Fibroblast of peridontal ligament (primary cell): ENCODE results near the gene CNTF.

Experiments
- DNase-seq: peaks from one replicate; pipeline ENCODE4 v3.0.0-alpha.2; 2010; ENCODE audit errors: extremely low read depth

Gene CNTF

GRCh38 chr11:58641803-58642581 is 19.5 kb downstream of the CNTF start:
- no peak for DNase-seq

DNA sequence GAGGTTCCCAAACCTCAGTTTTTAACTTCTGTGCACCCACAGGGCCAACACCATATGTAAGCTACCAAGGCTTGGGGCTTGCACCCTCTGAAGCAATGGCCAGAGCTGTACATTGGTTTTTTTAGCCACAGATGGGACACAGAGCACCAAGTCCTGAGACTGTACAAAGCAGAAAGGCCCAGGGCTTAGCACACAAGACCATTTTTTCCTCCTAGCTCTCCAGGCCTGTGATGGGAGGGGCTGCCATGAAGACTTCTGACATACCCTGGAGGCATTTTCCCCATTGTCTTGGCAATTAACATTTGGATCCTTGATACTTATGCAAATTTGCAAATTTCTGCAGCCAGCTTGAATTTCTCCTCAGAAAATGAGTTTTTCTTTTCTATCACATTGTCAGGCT is 23.4 kb downstream of the CNTF start:
- DNase-seq: no peak

- no peak for DNase-seq
Measured at GRCh38 chr11:58647141-58647699, 24.8 kb downstream of the CNTF start.

GRCh38 chr11:58647866-58648265 is 25.4 kb downstream of the CNTF start:
- no peak for DNase-seq

GRCh38 chr11:58649623-58650022 is 27.2 kb downstream of the CNTF start:
- DNase-seq: no peak

- DNase-seq: no peak
Measured at GRCh38 chr11:58650496-58650895, 28.0 kb downstream of the CNTF start.

DNA sequence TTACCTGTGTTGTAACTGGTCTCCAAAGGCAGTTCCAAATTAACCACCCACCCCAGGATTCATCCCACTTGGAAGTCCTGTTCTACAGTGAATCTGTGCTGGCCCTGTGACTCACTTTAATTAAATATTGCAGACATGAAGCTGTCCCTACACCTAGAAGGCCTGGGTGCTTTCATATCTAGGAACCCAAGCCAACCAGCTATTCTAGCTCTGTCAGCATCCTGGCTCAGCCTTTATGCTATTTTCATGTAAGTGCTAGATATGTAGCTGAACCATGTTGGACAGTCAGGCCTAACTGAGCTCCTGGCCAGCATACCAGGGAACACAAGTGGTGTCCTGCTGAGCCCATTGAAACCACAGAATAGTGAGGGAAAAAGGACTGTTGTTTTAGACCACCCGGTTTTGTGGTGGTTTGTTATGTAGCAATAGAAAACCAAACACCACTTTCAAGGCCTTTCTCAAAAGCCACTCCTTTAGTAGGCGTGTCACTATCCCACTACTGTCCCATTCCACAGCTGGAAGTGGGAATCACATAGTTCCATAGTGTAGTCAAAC is 30.3 kb downstream of the CNTF start:
- no peak for DNase-seq

GRCh38 chr11:58654079-58654907 is 31.8 kb downstream of the CNTF start:
- peak; percentile 78 for DNase-seq

GRCh38 chr11:58654908-58655296 is 32.4 kb downstream of the CNTF start:
- no peak for DNase-seq

- no peak for DNase-seq
Measured at GRCh38 chr11:58656348-58656747, 33.9 kb downstream of the CNTF start.

GRCh38 chr11:58658623-58659022 is 36.2 kb downstream of the CNTF start:
- DNase-seq: no peak

- no peak for DNase-seq
Measured at GRCh38 chr11:58659404-58659803, 36.9 kb downstream of the CNTF start.

DNA sequence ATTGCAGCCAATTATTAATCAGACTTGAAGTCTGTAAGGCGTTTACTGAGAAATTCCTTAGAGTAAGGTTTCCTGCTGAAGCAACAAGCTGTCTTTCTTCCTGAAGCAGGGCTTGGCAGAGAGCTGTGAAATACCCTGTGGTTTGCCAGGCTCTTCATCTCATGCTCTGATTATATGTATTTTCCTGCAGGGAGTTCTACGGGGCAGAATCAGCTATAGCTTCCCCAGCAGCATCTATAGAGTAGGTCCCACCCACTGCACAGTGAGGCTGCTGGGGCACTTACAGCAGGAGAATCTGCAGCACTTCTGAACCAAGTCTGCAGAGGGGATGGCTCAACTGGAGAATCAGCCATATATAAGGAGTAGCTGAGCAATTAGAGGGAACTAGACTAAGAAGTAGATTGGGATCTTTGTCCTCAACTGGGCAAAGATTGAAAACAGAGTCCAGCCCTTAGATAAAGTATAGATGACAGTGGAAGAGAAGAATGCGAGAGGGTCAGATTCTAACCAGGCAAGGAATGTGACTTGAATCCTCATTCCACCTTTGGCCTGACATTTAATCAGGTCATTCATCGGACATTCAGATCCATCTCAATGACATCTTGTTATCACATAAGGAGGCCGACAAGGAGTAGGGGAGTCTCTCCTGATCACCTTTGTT is 37.6 kb downstream of the CNTF start:
- no peak for DNase-seq

DNA sequence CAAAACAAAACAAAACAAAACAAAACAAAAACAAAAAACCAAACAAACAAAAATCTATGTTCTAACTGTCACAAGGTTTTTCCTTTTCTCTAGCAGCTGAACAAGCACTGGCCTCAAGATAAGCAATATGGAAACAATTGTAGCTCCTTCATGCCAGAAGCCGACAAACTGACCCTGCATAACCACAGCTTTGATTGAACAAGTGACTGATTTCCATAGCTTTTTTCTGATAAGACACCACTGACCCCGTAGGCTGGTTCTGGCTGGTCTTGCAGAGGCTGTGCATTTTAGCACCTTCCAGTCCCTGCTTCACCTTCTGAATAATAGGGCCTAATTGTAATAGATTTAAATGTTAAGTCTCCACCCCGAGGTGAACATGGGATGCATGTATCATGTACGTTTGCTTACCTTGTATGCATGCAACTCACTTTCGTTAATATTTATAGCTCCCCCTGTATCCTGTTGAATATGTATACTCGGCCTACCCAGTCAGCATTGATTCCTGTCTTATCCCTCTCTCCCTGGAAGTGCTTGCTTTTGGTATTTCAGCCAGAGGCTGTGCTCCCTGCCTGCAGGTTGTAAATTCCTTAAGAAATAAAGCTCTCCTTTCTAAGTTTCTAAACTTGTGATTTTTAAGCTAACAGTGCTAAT is 49.6 kb downstream of the CNTF start:
- no peak for DNase-seq

- no peak for DNase-seq
Measured at GRCh38 chr11:58674609-58675008, 52.1 kb downstream of the CNTF start.
